Measurements from ENCODE around the gene DEXI.
"Not testable (repeated sequence)": the region's sequence is repeated elsewhere in the genome, so short reads cannot be mapped to it uniquely, and the experiment has no call there.

The DEXI gene

GRCh38 chr16:10968498-10968897 lies 26.2 kb upstream of the DEXI start:
- no peak for DNase-seq (ENCODE audit: low read depth)

DNA sequence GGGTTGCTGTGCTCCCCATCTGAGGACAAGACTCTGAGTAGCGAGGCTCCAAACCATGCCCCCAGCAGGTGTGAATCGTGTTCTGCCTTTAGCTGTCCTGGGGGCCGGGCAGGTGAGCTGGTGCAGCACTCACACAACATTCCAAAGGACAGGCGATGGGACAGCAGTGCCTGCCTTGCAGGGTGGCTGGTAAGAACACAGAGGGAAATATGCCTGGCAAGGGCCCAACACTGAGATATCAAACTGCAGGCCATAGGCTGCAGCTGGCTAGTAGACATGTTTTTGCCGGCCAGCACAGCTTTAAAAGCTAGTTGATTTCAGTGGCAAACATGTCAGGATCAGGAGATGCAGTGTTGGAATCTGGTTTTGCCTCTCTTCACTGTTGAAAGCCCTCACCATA lies 25.7 kb upstream of the DEXI start:
- no peak for DNase-seq (ENCODE audit: low read depth)

- DNase-seq (ENCODE audit: low read depth), result not testable (repeated sequence)
These were observed 24.3 kb upstream of the DEXI start for GRCh38 chr16:10966559-10966958.

GRCh38 chr16:10966129-10966528 lies 23.9 kb upstream of the DEXI start:
- DNase-seq (ENCODE audit: low read depth), result no peak

DNA sequence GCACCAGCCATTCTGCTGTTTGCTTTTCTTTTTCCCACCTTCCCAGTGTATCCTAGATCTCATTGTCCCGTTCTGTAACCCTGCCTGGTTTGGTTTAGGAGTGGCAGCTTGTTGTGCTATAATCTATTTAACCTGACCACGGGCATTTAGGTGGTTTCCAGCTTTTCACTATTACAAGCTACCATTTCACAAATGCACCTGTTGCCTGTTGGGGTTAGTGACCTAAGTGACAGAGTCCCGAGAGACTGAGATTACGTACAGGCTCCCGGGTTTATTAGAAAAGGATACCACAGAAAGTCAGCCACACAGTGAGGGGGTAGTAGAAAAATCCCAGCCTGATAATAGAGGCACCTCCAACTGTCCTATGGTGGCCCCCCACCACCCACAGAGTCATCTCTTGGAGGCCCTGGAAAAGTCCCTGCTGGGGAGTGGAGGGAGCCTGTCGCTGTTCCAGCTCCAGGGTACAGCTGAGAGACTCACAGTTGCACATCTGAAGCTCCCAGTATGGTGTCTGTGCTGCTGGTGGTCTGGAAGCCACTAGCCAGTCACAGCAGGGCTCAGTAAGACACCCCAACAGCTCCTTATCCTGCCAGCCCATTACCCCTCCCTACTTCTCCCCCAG lies 23.3 kb upstream of the DEXI start:
- no peak for DNase-seq (ENCODE audit: low read depth)

DNA sequence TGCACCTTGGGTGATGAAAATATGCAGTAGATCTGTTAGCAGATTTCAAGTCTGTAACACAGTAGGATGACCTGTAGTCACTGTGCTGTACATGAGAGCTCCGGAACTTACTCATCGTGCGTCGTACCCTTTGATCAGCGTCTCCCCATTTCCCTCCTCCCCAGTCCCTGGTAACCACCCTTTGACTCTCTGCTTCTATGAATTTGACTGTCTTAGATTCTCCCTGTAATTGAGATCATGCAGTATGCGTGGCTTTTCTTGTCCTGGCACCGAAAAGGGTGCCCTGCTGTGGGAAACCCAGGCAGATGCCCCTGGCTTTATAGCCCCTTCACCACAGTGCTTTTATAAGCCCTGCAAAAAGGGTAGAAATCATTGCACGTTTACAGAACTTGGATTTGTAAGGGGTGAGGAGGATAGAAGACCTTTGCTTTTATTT lies 22.6 kb upstream of the DEXI start:
- DNase-seq (ENCODE audit: low read depth), result no peak

GRCh38 chr16:10964039-10964890 lies 22.0 kb upstream of the DEXI start:
- DNase-seq (ENCODE audit: low read depth), result peak; percentile 70

GRCh38 chr16:10961231-10961630 lies 19.0 kb upstream of the DEXI start:
- DNase-seq (ENCODE audit: low read depth), result no peak

DNA sequence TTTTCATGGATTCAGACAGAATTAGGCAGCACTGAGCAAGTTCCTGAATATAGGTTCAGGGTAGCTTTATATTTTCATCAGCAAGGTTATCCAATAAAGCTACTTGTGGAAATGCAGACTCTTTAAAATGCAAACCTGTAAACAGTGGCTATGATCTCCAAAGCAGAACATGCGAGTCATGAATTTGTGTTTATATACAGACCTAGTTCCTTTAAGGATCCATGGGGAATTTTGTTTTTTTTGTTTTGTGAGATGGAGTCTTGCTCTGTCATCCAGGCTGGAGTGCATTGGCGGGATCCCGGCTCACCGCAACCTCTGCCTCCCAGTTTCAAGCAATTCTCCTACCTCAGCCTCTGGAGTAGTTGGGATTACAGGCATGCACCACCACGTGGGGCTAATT lies 16.9 kb upstream of the DEXI start:
- DNase-seq (ENCODE audit: low read depth), result no peak

DNA sequence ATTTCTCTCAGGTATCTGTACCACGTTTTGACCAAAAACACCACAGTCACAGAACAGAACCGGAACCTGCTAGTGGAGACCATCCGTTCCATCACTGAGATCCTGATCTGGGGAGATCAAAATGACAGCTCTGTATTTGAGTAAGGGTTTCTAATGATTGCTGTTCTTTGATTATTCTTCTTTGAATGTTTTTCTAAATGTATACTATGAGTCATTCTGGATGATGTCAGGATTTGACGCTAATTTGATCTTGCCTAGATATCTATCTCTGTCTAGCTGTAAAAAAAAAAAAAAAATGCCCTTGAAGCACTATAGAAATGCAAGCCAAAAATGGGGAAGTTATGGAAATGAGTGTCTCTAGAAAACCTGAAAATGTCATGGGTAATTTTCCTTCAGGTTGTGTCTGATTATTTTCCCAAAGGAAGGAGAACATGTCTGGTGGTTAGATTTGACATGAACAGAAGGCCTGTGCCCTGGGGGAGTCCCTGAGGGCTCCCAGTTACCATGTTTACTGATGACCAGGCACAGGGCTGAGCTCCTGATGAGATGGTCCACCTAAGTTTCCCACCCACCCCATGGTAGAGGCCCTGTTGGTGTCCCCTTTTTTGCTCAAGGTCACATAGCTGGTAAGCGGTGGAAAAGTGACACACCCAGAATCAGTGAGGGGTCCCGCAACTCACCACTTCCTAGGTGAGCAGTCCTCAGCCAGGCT lies 15.7 kb upstream of the DEXI start:
- DNase-seq (ENCODE audit: low read depth), result no peak

GRCh38 chr16:10954903-10955302 lies 12.6 kb upstream of the DEXI start:
- no peak for DNase-seq (ENCODE audit: low read depth)

- no peak for DNase-seq (ENCODE audit: low read depth)
These were observed 8.8 kb upstream of the DEXI start for GRCh38 chr16:10951026-10951425.

- DNase-seq (ENCODE audit: low read depth), result no peak
These were observed 8.1 kb upstream of the DEXI start for GRCh38 chr16:10950393-10950792.

GRCh38 chr16:10949424-10949970 lies 7.2 kb upstream of the DEXI start:
- DNase-seq (ENCODE audit: low read depth), result no peak

DNA sequence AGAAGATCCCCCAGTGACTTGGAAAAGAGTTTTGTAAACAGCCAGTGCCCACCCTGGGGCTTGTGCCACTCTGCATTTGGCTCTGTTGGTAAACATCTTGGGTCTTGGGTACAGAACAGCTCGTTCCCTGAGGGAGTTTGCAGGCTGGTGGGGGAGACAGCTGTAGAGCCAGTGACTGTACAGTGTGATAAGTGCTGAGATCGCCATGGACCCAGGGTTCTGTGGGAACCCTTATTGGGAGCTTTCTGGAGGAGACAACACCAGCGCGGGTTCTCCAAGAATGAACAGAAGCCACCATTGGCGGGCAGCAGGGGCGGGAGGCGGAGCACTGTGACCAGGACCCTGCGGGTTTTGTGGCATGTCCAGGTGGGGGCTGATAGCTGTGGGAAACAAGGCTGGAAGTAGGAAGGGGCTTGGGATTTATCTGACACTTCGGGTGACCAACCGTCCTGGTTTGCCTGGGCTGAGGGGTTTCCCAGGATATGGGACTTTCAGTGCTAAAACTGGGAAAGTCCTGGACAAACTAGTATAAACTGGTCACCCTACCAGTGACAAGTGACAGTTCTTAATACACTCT lies 5.0 kb upstream of the DEXI start:
- no peak for DNase-seq (ENCODE audit: low read depth)

GRCh38 chr16:10946308-10946707 lies 4.0 kb upstream of the DEXI start:
- DNase-seq (ENCODE audit: low read depth), result no peak

DNA sequence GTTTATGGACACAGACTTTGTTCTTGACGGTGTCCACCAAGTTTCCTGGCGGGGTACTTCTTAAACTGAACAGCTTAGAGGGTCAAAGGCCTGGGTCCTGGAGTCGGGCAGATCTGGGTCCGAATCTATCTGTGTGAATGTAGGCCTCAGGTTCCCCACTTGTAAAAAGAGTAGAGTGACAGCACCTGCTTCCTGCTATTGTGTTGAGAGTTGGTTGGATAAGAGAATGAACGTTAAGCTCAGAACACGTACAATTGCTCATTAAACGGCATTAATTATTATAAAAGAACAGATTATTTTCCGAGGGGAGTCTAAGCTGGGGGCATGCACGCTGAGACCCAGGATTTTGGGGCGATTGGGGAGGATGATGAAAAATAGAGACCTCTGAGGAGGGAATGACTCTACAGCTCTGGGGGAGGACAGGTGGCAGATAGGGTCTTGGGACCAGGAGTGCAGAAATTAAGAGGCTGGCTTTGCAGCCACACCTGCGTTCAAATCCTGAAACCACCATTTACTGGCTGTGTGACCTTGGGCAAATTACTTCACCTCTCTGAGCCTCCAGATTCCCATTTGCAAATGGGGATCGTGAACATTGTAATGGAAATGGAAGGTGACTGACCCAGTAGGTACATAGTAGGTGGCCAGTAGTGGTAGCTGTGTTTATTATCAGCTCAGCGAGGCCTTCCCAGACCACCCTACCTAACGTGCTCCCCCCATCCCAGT lies 3.0 kb upstream of the DEXI start:
- no peak for DNase-seq (ENCODE audit: low read depth)

DNA sequence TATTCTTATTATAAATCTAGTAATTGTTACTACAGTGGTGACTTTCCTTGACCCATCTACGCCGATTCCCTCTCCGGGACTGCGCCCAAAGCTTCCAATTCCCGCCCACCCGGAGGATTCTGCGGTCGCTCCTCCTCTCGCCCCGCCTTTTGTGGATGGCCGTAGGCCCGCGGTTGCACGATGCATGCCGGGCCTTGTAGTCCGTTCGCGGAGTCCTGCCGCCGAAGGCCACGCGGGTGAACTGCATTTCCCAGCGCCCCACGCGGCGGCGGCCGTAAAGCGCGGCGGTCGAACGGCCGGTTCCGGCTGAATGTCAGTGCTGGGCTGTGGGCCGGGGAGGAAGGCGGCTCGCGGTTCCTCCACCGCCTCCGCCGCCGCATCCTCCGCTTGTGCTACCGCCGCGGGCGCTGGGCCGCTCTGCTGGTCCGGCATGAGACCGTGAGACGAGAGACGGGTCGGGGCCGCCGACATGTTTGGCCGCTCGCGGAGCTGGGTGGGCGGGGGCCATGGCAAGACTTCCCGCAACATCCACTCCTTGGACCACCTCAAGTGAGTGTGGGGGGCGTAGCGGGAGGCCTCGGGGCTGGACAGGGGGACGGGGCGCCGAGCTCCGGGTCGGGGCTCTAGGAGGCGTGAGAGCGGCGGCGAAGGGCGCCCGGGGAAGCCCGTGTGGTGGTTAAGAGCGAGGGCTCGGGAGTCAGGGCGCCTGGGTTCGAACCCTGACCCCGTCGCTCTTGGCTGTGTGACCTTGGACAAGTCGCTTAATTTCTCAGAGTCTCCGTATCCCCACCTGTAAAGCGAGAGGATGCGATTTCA lies 2.2 kb upstream of the DEXI start, which contains the start of gene CLEC16A:
Gene CLEC16A, plus strand, starts transcription at position 316 of the 816 bp plus-strand sequence. Its CDS starts 154 bp downstream, at position 470.
- DNase-seq (ENCODE audit: low read depth), result peak; percentile 91

- DNase-seq (ENCODE audit: low read depth), result no peak
These were observed 741 bp upstream of the DEXI start for GRCh38 chr16:10943064-10943353.

GRCh38 chr16:10941935-10942351 lies 325 bp downstream of the DEXI start:
- DNase-seq (ENCODE audit: low read depth), result not testable (repeated sequence)

Data from stimulated activated CD8-positive, alpha-beta memory T cell treated with anti-CD3 and anti-CD28 coated beads, Interleukin-12 subunit alpha, Interleukin-12 subunit beta, amount 100 ng/mL, for 1 hour (primary cell).